Measurements from ENCODE around the gene PTCH1.

DNA sequence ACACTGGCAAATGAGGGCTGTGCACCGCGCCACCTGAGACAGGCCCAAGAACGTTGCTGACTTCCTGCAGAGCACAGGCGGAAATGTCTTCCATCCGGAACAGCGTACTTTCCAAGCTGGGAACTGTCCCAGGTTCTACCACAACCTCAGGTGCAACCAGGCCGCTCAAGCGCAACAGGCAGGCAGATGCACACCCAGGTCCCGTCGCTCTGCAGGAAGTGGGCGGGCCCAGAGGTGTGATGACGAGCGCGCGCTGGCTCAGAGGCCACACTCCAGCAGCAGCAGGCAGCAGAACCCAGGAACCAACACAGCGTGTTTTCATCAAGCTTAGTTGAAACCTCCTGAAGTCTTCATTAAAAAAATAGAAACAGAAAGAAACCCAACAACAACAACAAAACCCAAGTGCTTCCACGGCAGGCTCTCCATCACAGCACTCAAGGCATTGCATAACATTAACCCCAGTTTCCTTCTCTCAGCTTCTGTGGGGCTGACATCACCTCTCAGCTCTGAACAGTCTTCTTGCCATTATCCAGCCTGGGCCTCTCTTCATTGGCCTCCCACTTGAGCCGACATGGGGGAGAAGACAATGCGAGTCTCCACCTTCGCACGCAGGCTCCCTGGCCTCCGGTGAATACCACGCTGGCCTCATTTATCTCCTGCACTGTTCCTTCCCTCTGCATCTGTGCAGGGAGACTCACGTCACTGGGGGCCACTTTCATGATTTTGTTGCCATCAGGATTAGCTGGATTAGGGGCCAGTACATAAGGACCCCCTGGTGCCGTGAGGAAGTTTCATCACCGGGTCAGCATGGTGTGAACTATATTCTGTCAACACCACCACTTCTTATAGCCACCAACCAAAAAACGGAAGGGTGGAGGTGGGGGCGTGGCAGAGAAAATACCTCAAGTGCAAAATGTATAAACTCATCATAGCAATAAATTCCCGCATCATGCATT is 22.1 kb downstream of the PTCH1 start:
- TF ChIP-seq CTCF (IDR thresholded peaks at IDR 0.05) (no peak), USF2 (IDR thresholded peaks at IDR 0.05) (no peak), ATOH8 (CRISPR knock-in tag; IDR thresholded peaks at IDR 0.05; ENCODE audit: low read depth) (no peak), KDM1A (IDR thresholded peaks at IDR 0.05; ENCODE audit: low read depth) (no peak), ELK1 (IDR thresholded peaks at IDR 0.05; ENCODE audit: low read depth, low read length) (no peak), MAX (IDR thresholded peaks at IDR 0.05) (no peak), POLR2A (IDR thresholded peaks at IDR 0.05; ENCODE audit: low read length) (no peak), RAD21 (conservative IDR thresholded peaks at IDR 0.05 in 1 of 2, IDR thresholded peaks at IDR 0.05 in 1 of 2) (no peak), KDM5A (IDR thresholded peaks at IDR 0.05) (no peak), ZSCAN20 (CRISPR knock-in tag; IDR thresholded peaks at IDR 0.05) (no peak)
